NT2/D1 (cell line): ENCODE results near the gene CCDC88C.

Source experiments
- YY1 ChIP-seq: IDR thresholded peaks from 2 replicates; pipeline ENCODE4 v1.6.1; 2011; ENCODE audit not compliant: insufficient read length, insufficient read depth
- ZNF274 ChIP-seq: IDR thresholded peaks from 2 replicates; pipeline ENCODE4 v1.6.1; 2011; ENCODE audit warnings: mild to moderate bottlenecking, low read depth, low read length

DNA sequence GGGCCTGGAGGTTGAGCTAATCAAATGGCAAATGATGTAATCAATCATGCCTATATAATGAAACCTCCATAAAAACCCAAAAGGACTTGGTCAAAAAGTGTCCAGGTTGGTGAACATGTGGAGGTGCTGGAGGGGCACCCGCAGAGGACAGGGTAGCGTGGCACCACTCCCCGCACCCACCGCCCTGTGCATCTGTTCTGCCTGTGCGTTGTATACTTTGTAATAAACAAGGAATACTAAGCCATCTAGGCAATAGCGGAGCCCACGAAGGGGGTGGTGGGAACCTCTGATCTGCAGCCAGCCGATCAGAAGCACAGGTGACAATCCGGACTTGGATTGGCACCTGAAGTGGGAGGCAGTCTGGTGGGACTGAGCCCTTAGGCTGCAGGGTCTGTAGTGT, 97.4 kb downstream of the CCDC88C start:
- TF ChIP-seq YY1, result no peak
- TF ChIP-seq ZNF274, result no peak
